Peyer's patch (tissue), 4 donors: Measurements from ENCODE around the gene GOLPH3. TPM values are rescaled to one million over a fixed set of nuclear protein-coding genes. Genes with fewer than 3 reads are reported as not detected.
"Not testable (repeated sequence)": the region's sequence is repeated elsewhere in the genome, so short reads cannot be mapped to it uniquely, and the experiment has no call there.

ENCODE experiments used
- DNase-seq, 3 donors: peaks; one replicate each; pipeline ENCODE4 v3.0.0-alpha.2; 2017 to 2019
- H3K27ac ChIP-seq, 4 donors: fragments of 200-600 bp; sonication (generic); one replicate each; pipeline ENCODE4 v1.5.1; 2016 to 2019
- H3K27me3 ChIP-seq, 2 donors: fragments of 200-600 bp; sonication (generic); one replicate each; pipeline ENCODE4 v1.5.1; 2019
- H3K36me3 ChIP-seq, 3 donors: fragments of 200-600 bp; sonication (generic); one replicate each; pipeline ENCODE4 v1.5.1; 2016 to 2019
- H3K4me1 ChIP-seq, 4 donors: fragments of 200-600 bp; sonication (generic); one replicate each; pipeline ENCODE4 v1.5.1; 2016 to 2019
- H3K4me3 ChIP-seq, 4 donors: fragments of 200-600 bp; sonication (generic); 1 replicate in 3 of 4; 2 replicates in 1 of 4; pipeline ENCODE4 v1.5.1; 2016 to 2019; ENCODE audit warnings: mild to moderate bottlenecking in 1 of 4
- H3K9me3 ChIP-seq, 4 donors: fragments of 200-600 bp; sonication (generic); one replicate each; pipeline ENCODE4 v1.5.1; 2016 to 2019; ENCODE audit warnings: mild to moderate bottlenecking in 1 of 4
- POLR2A ChIP-seq, 2 donors: fragments of 450-650 bp; IDR thresholded peaks; one replicate each; pipeline ENCODE4 v1.5.1; 2017; ENCODE audit warnings: antibody characterized with exemption in 2 of 2, mild to moderate bottlenecking in 2 of 2, moderate library complexity in 2 of 2
- total RNA-seq, 4 donors: library from RNA; depleted of rRNA; stranded (reverse); fragments of >200 nt; gene quantifications; one replicate each; pipeline ENCODE4 v1.1.0, GENCODE V29; 2016
- TF ChIP-seq, protein P1 (sequence below), 6 experiments: fragments of 450-650 bp in 4 of 6; fragments of 200-600 bp in 2 of 6; sonication (generic) in 1 of 6; IDR thresholded peaks; one replicate each; pipeline ENCODE4 v1.5.1; 2017 to 2019; ENCODE audit warnings: antibody characterized with exemption in 6 of 6, mild to moderate bottlenecking in 3 of 6, moderate library complexity in 1 of 6

The GOLPH3 gene
- total RNA-seq, 4 donors from 2014 or later: 63.5 to 93.7 (median 75.1) TPM

GRCh38 chr5:32089146-32090000 is 84.7 kb downstream of the GOLPH3 start:
- no peak overlapping the region for H3K4me3 ChIP-seq
- no peaks in the 10 kb centered on the region for H3K27me3 ChIP-seq
- DNase-seq: no peak
- H3K36me3 ChIP-seq: no peaks in the 10 kb centered on the region
- no peak overlapping the region for H3K27ac ChIP-seq
- no peaks in the 10 kb centered on the region for H3K9me3 ChIP-seq
- peaks cover 0 to 3% (median 0%) of the 10 kb centered on the region in 4 donors for H3K4me1 ChIP-seq
- TF ChIP-seq POLR2A (IDR thresholded peaks at IDR 0.05): no peak
- TF ChIP-seq, protein P1, sequence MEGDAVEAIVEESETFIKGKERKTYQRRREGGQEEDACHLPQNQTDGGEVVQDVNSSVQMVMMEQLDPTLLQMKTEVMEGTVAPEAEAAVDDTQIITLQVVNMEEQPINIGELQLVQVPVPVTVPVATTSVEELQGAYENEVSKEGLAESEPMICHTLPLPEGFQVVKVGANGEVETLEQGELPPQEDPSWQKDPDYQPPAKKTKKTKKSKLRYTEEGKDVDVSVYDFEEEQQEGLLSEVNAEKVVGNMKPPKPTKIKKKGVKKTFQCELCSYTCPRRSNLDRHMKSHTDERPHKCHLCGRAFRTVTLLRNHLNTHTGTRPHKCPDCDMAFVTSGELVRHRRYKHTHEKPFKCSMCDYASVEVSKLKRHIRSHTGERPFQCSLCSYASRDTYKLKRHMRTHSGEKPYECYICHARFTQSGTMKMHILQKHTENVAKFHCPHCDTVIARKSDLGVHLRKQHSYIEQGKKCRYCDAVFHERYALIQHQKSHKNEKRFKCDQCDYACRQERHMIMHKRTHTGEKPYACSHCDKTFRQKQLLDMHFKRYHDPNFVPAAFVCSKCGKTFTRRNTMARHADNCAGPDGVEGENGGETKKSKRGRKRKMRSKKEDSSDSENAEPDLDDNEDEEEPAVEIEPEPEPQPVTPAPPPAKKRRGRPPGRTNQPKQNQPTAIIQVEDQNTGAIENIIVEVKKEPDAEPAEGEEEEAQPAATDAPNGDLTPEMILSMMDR (IDR thresholded peaks at IDR 0.05): no peak

- Histone ChIP-seq H3K4me1 (peaks cover 0 to 3% (median 0%) of the 10 kb centered on the region in 4 donors), H3K27ac (no peak overlapping the region), H3K27me3 (no peaks in the 10 kb centered on the region), H3K4me3 (no peak overlapping the region), H3K36me3 (no peaks in the 10 kb centered on the region), H3K9me3 (no peaks in the 10 kb centered on the region)
- TF ChIP-seq POLR2A (IDR thresholded peaks at IDR 0.05): no peak
- TF ChIP-seq, protein P1 (IDR thresholded peaks at IDR 0.05): no peak
- DNase-seq: no peak
Measured at GRCh38 chr5:32088214-32088613, 85.9 kb downstream of the GOLPH3 start.

DNA sequence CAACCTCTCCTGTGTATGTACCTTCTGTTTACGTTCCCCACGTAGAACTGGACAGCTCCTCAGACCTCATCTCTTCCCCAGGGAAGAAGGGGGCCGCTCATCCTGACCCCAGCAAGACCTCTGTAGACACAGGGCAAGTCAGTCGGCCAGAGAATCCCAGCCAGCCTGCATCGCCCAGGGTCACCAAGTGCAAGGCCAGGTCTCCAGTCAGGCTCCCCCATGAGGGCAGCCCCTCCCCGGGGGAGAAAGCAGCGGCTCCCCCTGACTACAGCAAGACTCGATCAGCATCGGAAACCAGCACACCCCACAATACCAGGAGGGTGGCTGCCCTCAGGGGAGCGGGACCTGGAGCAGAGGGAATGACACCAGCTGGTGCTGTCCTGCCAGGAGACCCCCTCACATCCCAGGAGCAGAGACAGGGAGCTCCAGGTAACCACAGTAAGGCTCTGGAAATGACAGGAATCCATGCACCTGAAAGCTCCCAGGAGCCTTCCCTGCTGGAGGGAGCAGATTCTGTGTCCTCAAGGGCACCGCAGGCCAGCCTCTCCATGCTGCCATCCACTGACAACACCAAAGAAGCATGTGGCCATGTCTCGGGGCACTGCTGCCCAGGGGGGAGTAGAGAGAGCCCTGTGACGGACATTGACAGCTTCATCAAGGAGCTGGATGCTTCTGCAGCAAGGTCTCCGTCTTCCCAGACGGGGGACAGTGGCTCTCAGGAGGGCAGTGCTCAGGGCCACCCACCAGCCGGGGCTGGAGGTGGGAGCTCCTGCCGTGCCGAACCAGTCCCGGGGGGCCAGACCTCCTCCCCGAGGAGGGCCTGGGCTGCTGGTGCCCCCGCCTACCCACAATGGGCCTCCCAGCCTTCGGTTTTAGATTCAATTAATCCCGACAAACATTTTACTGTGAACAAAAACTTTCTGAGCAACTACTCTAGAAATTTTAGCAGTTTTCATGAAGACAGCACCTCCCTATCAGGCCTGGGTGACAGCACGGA is 86.7 kb downstream of the GOLPH3 start:
- H3K27ac ChIP-seq: no peak overlapping the region
- no peak for DNase-seq
- H3K27me3 ChIP-seq: no peaks in the 10 kb centered on the region
- no peaks in the 10 kb centered on the region for H3K9me3 ChIP-seq
- H3K4me1 ChIP-seq: no peaks in the 10 kb centered on the region
- TF ChIP-seq, protein P1 (IDR thresholded peaks at IDR 0.05): no peak
- no peak for TF ChIP-seq POLR2A (IDR thresholded peaks at IDR 0.05)
- H3K36me3 ChIP-seq: no peaks in the 10 kb centered on the region
- H3K4me3 ChIP-seq: no peak overlapping the region

DNA sequence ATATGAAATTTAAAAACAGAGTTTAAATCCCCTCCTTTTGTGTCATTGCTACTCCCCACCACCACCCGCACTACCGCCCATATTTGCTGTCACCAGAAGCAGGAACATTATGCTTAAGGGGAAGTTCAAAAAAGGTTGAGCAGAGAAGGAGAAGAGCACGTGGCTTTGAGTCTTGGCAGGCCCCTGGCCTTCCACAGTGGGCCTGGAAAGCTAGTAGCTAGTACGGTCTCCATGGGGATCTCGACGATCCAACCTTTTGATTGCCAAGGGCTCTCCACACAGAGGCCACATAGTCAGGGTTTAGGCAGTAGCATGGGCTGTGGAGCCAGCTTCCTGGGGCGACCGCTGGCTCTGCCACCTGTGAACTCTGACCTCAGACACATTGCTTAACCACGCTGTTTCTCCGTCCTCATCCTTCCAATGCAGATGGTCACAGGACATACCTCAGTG is 90.1 kb downstream of the GOLPH3 start:
- no peaks in the 10 kb centered on the region for H3K27me3 ChIP-seq
- H3K27ac ChIP-seq: no peak overlapping the region
- TF ChIP-seq POLR2A (IDR thresholded peaks at IDR 0.05): no peak
- TF ChIP-seq, protein P1 (IDR thresholded peaks at IDR 0.05): no peak
- DNase-seq: no peak
- no peak overlapping the region for H3K4me3 ChIP-seq
- H3K9me3 ChIP-seq: no peaks in the 10 kb centered on the region
- H3K4me1 ChIP-seq: no peaks in the 10 kb centered on the region
- no peaks in the 10 kb centered on the region for H3K36me3 ChIP-seq

- Histone ChIP-seq H3K4me1 (no peaks in the 10 kb centered on the region), H3K4me3 (no peak overlapping the region), H3K27me3 (no peaks in the 10 kb centered on the region), H3K9me3 (no peaks in the 10 kb centered on the region), H3K27ac (no peak overlapping the region), H3K36me3 (no peaks in the 10 kb centered on the region)
- no peak for DNase-seq
- TF ChIP-seq, protein P1 (IDR thresholded peaks at IDR 0.05): no peak
- TF ChIP-seq POLR2A (IDR thresholded peaks at IDR 0.05): no peak
Measured at GRCh38 chr5:32082701-32083100, 91.4 kb downstream of the GOLPH3 start.

DNA sequence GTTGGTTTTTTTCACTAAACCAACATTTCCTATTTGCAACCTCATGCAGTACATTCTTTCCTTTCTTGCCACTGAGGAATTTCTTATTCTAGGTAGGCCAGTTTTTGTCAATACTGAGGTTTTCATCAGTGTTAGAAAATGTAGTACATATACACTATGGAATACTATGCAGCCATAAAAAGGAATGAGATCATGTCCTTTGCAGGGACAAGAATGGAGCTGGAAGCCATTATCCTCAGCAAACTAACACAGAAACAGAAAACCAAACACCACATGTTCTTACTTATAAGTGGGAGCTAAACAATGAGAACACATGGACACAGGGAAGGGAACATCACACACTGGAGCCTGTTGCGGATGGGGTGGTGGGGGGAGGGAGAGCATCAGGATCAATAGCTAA is 93.6 kb downstream of the GOLPH3 start:
- H3K4me1 ChIP-seq, DNase-seq, H3K27ac ChIP-seq, H3K4me3 ChIP-seq, H3K9me3 ChIP-seq, H3K27me3 ChIP-seq, H3K36me3 ChIP-seq: not testable (repeated sequence)

DNA sequence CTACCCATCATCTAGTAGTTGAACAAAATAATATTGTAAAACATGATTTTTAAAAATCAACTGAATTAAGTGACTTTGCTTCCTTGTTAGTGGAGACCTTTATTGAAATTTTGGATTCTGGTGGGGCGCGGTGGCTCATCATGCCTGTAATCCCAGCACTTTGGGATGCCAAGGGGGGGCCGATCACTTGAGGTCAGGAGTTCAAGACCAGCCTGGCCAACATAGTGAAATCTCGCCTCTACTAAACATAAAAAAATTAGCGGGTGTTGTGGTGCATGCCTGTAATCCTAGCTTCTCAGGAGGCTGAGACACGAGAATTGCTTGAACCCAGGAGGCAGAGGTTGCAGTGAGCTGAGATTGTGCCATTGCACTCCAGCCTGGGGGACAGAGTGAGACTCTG is 95.3 kb downstream of the GOLPH3 start:
- not testable (repeated sequence) for H3K4me3 ChIP-seq, DNase-seq, H3K9me3 ChIP-seq, H3K27me3 ChIP-seq, H3K36me3 ChIP-seq, H3K4me1 ChIP-seq, H3K27ac ChIP-seq
